Gastroesophageal sphincter (tissue), 3 donors: ENCODE measurements around the gene LMCD1.

Experiments used
- EP300 ChIP-seq: sonication (generic); formaldehyde crosslinking; IDR thresholded peaks from one replicate; pipeline ENCODE4 v1.6.1; 2017; ENCODE audit warnings: antibody characterized with exemption, mild to moderate bottlenecking
- POLR2A ChIP-seq, 2 donors: fragments of 450-650 bp; IDR thresholded peaks; one replicate each; pipeline ENCODE4 v1.6.1; 2017; ENCODE audit warnings: antibody characterized with exemption in 2 of 2, mild to moderate bottlenecking in 2 of 2, moderate library complexity in 1 of 2
- POLR2AphosphoS5 ChIP-seq: sonication (generic); formaldehyde crosslinking; IDR thresholded peaks from one replicate; pipeline ENCODE4 v1.6.1; 2017; ENCODE audit warnings: antibody characterized with exemption
- TF ChIP-seq, protein P1 (sequence below), 4 experiments: fragments of 200-600 bp in 2 of 4; fragments of 450-650 bp in 2 of 4; sonication (generic) in 1 of 4; IDR thresholded peaks; one replicate each; pipeline ENCODE4 v1.5.1; 2017 to 2019; ENCODE audit warnings: antibody characterized with exemption in 4 of 4, mild to moderate bottlenecking in 2 of 4, moderate library complexity in 2 of 4

DNA sequence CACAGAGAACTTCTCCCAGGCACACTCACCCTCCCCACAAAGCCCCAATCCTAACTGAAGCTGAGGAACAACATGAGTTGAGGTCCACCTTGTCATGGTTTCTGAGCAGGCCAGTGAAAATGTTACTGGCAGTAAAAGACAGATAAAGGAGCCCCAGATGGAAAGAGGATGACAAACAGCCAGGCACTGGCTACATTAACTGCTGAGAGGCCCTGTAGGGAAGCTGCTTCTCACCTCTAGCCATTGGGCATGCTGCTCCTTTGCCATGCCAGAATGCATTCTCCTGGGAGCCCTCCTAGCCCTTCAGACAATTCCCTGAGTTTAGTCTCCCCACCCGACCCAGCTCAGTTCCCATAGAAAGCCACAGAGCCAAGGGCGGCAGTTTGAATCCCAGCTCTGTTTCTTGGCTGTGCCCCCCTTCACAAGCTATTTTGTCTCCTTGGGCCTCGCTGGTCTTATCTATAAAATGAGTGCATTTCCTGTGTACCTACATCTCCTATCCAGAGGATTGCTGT, 60.5 kb downstream of the LMCD1 start:
- TF ChIP-seq POLR2AphosphoS5 (no peak), POLR2A (IDR thresholded peaks at IDR 0.05) (no peak), EP300 (no peak)
- TF ChIP-seq, protein P1, sequence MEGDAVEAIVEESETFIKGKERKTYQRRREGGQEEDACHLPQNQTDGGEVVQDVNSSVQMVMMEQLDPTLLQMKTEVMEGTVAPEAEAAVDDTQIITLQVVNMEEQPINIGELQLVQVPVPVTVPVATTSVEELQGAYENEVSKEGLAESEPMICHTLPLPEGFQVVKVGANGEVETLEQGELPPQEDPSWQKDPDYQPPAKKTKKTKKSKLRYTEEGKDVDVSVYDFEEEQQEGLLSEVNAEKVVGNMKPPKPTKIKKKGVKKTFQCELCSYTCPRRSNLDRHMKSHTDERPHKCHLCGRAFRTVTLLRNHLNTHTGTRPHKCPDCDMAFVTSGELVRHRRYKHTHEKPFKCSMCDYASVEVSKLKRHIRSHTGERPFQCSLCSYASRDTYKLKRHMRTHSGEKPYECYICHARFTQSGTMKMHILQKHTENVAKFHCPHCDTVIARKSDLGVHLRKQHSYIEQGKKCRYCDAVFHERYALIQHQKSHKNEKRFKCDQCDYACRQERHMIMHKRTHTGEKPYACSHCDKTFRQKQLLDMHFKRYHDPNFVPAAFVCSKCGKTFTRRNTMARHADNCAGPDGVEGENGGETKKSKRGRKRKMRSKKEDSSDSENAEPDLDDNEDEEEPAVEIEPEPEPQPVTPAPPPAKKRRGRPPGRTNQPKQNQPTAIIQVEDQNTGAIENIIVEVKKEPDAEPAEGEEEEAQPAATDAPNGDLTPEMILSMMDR (IDR thresholded peaks at IDR 0.05): no peak
